HepG2 (cell line): ENCODE measurements around the gene NEU1. TPM values are rescaled to one million over a fixed set of nuclear protein-coding genes. Genes with fewer than 3 reads are reported as not detected.
A peak's percentile ranks its signal among the peaks of the same experiment; 100 is the strongest.

Source experiments
- DR1 ChIP-seq: sonication (generic); formaldehyde crosslinking; IDR thresholded peaks from 2 replicates; pipeline ENCODE4 v1.8.0; 2021; ENCODE audit warnings: mild to moderate bottlenecking, missing genetic modification reagents, inconsistent platforms
- GATAD1 ChIP-seq: IDR thresholded peaks from 2 replicates; pipeline ENCODE4 v1.6.1; 2016; ENCODE audit warnings: missing genetic modification reagents, missing compliant biosample characterization
- HDAC1 ChIP-seq: sonication (generic); formaldehyde crosslinking; IDR thresholded peaks from 2 replicates; pipeline ENCODE4 v1.5.1; 2020; ENCODE audit warnings: mild to moderate bottlenecking, missing genetic modification reagents
- NCOA2 ChIP-seq: sonication (generic); formaldehyde crosslinking; IDR thresholded peaks from 2 replicates; pipeline ENCODE4 v1.8.0; 2022; ENCODE audit warnings: inconsistent platforms
- NFATC3 ChIP-seq: sonication (generic); formaldehyde crosslinking; IDR thresholded peaks from 2 replicates; pipeline ENCODE4 v1.5.1; 2020; ENCODE audit warnings: mild to moderate bottlenecking, missing genetic modification reagents
- NFE2 ChIP-seq: sonication (generic); formaldehyde crosslinking; IDR thresholded peaks from 2 replicates; pipeline ENCODE4 v1.4.0; 2020; ENCODE audit warnings: missing genetic modification reagents
- NFRKB ChIP-seq: fragments of 450-650 bp; IDR thresholded peaks from 2 replicates; pipeline ENCODE4 v1.6.1; 2017
- NR2F1 ChIP-seq, 2 experiments: fragments of 450-650 bp in 1 of 2; formaldehyde crosslinking in 1 of 2; IDR thresholded peaks; 2 replicates each; pipeline versions ENCODE4 v1.5.0 to v1.6.1; 2016 to 2020; ENCODE audit warnings: mild to moderate bottlenecking in 1 of 2, missing compliant biosample characterization in 1 of 2, missing genetic modification reagents in 1 of 2, moderate library complexity in 1 of 2
- PAWR ChIP-seq: sonication (generic); formaldehyde crosslinking; IDR thresholded peaks from 2 replicates; pipeline ENCODE4 v1.4.0; 2020; ENCODE audit warnings: missing genetic modification reagents, mild to moderate bottlenecking, borderline replicate concordance
- PHF5A ChIP-seq: IDR thresholded peaks from one replicate; pipeline ENCODE4 v1.6.1; 2018; ENCODE audit warnings: low read depth, missing genetic modification reagents; ENCODE audit not compliant: unreplicated experiment
- RCOR2 ChIP-seq: IDR thresholded peaks from 2 replicates; pipeline ENCODE4 v1.6.1; 2016; ENCODE audit warnings: missing biosample characterization, missing genetic modification reagents
- RXRA ChIP-seq: sonication (generic); formaldehyde crosslinking; IDR thresholded peaks from 2 replicates; pipeline ENCODE4 v1.5.1; 2020; ENCODE audit warnings: missing genetic modification reagents
- SIX1 ChIP-seq: sonication (generic); formaldehyde crosslinking; IDR thresholded peaks from 2 replicates; pipeline ENCODE4 v1.4.0; 2020; ENCODE audit warnings: missing genetic modification reagents, borderline replicate concordance
- SP140L ChIP-seq: sonication (generic); formaldehyde crosslinking; IDR thresholded peaks from 2 replicates; pipeline ENCODE4 v1.4.0; 2020; ENCODE audit warnings: missing genetic modification reagents, borderline replicate concordance
- XRCC5 ChIP-seq: fragments of 200-400 bp; formaldehyde crosslinking; optimal IDR thresholded peaks from 2 replicates; pipeline ENCODE3; 2017; ENCODE audit warnings: mild to moderate bottlenecking, low read length
- ZFP62 ChIP-seq: sonication (generic); formaldehyde crosslinking; IDR thresholded peaks from 2 replicates; pipeline ENCODE4 v1.4.0; 2020; ENCODE audit warnings: missing genetic modification reagents
- ZFX ChIP-seq: sonication (generic); formaldehyde crosslinking; IDR thresholded peaks from 2 replicates; pipeline ENCODE4 v1.4.0; 2020; ENCODE audit warnings: mild to moderate bottlenecking, low read depth, missing genetic modification reagents, moderate library complexity
- ZKSCAN1 ChIP-seq: fragments of 150-350 bp; IDR thresholded peaks from 2 replicates; pipeline ENCODE4 v1.6.1; 2014; ENCODE audit warnings: low read length
- ZNF124 ChIP-seq: sonication (generic); formaldehyde crosslinking; IDR thresholded peaks from 2 replicates; pipeline ENCODE4 v1.4.0; 2020; ENCODE audit warnings: missing genetic modification reagents
- ZNF235 ChIP-seq: sonication (generic); formaldehyde crosslinking; IDR thresholded peaks from 2 replicates; pipeline ENCODE4 v1.8.1; 2023; ENCODE audit warnings: mild to moderate bottlenecking, missing genetic modification reagents, borderline replicate concordance
- ZNF282 ChIP-seq: fragments of 450-650 bp; IDR thresholded peaks from 2 replicates; pipeline ENCODE4 v1.6.1; 2018; ENCODE audit not compliant: partially characterized antibody
- ZNF776 ChIP-seq: sonication (generic); formaldehyde crosslinking; IDR thresholded peaks from 2 replicates; pipeline ENCODE4 v1.4.0; 2020; ENCODE audit warnings: mild to moderate bottlenecking, missing genetic modification reagents
- ZUFSP ChIP-seq: sonication (generic); formaldehyde crosslinking; IDR thresholded peaks from 2 replicates; pipeline ENCODE4 v1.9.0; 2021; ENCODE audit warnings: missing genetic modification reagents, mild to moderate bottlenecking, borderline replicate concordance
- polyA plus RNA-seq, 8 experiments: library from polyadenylated mRNA; depleted of rRNA in 3 of 8; stranded (reverse) in 7 of 8; unstranded in 1 of 8; fragments of >200 nt; fragmentation: Illumina TruSeq in 4 of 8; extraction: Trizol in 4 of 8; gene quantifications; 2 replicates each; pipeline versions ENCODE4 v1.2.1 to v1.2.3, GENCODE V29; 2011 to 2016; ENCODE audit warnings: low read depth in 4 of 8, missing spikeins in 1 of 8, mixed read lengths in 1 of 8; ENCODE audit not compliant: insufficient read depth in 1 of 8
- total RNA-seq, 5 experiments: library from RNA; depleted of rRNA; stranded (reverse); fragments of >200 nt; fragmentation: Illumina TruSeq; extraction: Trizol; gene quantifications; 2 replicates each; pipeline ENCODE4 v1.2.3, GENCODE V29; 2016; ENCODE audit warnings: low read depth in 1 of 5
- TF ChIP-seq, protein P1 (sequence below): sonication (generic); formaldehyde crosslinking; IDR thresholded peaks from 2 replicates; pipeline ENCODE4 v1.4.0; 2020; ENCODE audit warnings: missing genetic modification reagents, borderline replicate concordance
- TF ChIP-seq, protein P2 (sequence below): sonication (generic); formaldehyde crosslinking; IDR thresholded peaks from 2 replicates; pipeline ENCODE4 v1.4.0; 2020; ENCODE audit warnings: missing genetic modification reagents

NEU1 gene
- total and polyA plus RNA-seq, 2 of the 13 experiments (the other 11 are each of a cell fraction or from before 2014, with no cell fraction given) = 215 to 297 TPM

DNA sequence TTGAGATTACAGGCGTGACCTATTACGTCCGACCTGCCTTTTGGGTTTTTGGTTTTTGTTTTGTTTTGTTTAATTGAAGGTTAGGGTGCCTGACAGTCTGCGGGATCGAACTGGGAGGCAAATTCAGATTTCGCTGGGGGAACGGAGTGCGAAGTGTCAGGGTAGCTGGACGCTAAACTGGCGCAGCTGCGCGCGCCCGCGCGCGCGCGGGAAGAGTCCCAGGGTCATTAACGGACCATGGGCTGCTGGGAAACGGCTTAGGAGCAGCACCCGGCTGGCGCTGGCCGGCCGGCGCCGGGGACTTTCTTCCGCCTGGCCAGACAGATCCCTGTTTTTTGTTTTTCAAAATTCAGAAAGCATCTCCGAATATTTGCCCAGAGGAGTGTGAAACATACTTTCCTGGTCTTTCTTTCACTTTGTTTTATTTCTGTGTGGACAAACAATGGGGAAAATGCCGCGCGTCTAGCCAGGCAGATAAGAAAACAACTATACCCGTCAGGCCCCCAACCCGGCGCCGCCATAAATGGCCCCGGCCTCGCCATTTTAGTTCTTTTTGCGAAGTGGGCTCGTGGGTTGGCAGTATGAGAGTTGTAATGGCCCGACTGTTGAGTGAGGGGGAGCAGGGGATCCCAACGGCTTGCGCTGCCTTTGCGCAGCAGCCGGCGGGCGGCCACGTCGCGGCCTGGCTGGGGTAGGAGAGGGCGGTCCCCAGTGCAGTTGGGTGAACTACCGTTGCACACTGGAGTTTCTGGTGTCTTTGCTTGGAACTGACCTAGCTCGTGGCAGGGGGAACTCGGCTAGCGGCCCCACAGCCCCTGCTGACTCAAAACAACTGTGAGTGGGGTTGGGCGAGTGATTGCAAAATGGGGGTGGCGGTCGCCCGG lies 28.0 kb downstream of the NEU1 start (continued):
- peak; percentile 92 for TF ChIP-seq NFATC3 (CRISPR knock-in tag)
- TF ChIP-seq ZFX = peak; percentile 87
- TF ChIP-seq SIX1 (CRISPR knock-in tag) = peak; percentile 50; the same call in 1 of the 2 replicates
- TF ChIP-seq DR1 = peak; percentile 100
- TF ChIP-seq ZNF124 = peak; percentile 78; the same call in 1 of the 2 replicates
- TF ChIP-seq RCOR2 (CRISPR knock-in tag) = no peak
- TF ChIP-seq, protein P1, sequence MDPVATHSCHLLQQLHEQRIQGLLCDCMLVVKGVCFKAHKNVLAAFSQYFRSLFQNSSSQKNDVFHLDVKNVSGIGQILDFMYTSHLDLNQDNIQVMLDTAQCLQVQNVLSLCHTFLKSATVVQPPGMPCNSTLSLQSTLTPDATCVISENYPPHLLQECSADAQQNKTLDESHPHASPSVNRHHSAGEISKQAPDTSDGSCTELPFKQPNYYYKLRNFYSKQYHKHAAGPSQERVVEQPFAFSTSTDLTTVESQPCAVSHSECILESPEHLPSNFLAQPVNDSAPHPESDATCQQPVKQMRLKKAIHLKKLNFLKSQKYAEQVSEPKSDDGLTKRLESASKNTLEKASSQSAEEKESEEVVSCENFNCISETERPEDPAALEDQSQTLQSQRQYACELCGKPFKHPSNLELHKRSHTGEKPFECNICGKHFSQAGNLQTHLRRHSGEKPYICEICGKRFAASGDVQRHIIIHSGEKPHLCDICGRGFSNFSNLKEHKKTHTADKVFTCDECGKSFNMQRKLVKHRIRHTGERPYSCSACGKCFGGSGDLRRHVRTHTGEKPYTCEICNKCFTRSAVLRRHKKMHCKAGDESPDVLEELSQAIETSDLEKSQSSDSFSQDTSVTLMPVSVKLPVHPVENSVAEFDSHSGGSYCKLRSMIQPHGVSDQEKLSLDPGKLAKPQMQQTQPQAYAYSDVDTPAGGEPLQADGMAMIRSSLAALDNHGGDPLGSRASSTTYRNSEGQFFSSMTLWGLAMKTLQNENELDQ (CRISPR knock-in tag) = peak; percentile 73
- TF ChIP-seq RXRA (CRISPR knock-in tag) = peak; percentile 51; the same call in 1 of the 2 replicates
- no peak; the same call in 1 of the 2 replicates for TF ChIP-seq SP140L
- peak; percentile 64 for TF ChIP-seq HDAC1 (CRISPR knock-in tag)
- TF ChIP-seq ZKSCAN1 = 0 out of 2 replicates have a peak, but pooled peaks have one; percentile 8
- TF ChIP-seq NFE2 (CRISPR knock-in tag) = no peak
- no peak; the same call in 1 of the 2 replicates for TF ChIP-seq ZFP62 (CRISPR knock-in tag)
- TF ChIP-seq NFRKB = peak; percentile 39; the same call in 1 of the 2 replicates
- TF ChIP-seq NR2F1 (CRISPR knock-in tag; IDR thresholded peaks at IDR 0.05) = peak in 1 of 2 experiments; percentile 43; a peak in 1 of 4 replicates
- no peak for TF ChIP-seq ZNF282
- TF ChIP-seq GATAD1 (CRISPR knock-in tag) = peak; percentile 73
- 0 out of 2 replicates have a peak, but pooled peaks have one; percentile 91 for TF ChIP-seq ZNF235 (CRISPR knock-in tag)
- no peak for TF ChIP-seq PHF5A (CRISPR knock-in tag)
- no peak for TF ChIP-seq XRCC5
- TF ChIP-seq ZUFSP (CRISPR knock-in tag) = 0 out of 2 replicates have a peak, but pooled peaks have one; percentile 63
- TF ChIP-seq NCOA2 (CRISPR knock-in tag) = no peak
- peak; percentile 59; the same call in 1 of the 2 replicates for TF ChIP-seq ZNF776 (CRISPR knock-in tag)
- no peak for TF ChIP-seq PAWR (CRISPR knock-in tag)
- TF ChIP-seq, protein P2, sequence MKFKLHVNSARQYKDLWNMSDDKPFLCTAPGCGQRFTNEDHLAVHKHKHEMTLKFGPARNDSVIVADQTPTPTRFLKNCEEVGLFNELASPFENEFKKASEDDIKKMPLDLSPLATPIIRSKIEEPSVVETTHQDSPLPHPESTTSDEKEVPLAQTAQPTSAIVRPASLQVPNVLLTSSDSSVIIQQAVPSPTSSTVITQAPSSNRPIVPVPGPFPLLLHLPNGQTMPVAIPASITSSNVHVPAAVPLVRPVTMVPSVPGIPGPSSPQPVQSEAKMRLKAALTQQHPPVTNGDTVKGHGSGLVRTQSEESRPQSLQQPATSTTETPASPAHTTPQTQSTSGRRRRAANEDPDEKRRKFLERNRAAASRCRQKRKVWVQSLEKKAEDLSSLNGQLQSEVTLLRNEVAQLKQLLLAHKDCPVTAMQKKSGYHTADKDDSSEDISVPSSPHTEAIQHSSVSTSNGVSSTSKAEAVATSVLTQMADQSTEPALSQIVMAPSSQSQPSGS (CRISPR knock-in tag) = peak; percentile 70
